ENCODE measurements around the gene LDHB.

The LDHB gene

DNA sequence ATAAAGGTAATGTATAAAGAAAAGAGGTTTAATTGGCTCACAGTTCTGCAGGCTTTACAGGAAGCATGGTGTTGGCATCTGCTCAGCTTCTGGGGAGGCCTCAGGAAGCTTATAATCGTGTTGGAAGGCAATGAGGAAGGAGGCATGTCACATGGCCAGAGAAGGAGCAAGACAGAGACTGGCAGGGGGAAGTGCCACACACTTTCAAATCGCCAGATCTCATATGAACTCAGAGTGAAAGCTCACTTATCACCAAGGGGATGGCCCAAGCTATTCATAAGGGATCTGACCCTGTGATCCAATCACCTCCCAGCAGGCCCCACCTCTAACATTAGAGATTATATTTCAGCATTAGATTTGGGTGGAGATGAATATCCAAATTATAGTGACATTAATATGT, 26.3 kb downstream of the LDHB start:
- H3K4me3 ChIP-seq (ENCODE audit: low read depth, low read length) = no peak overlapping the region
- TF ChIP-seq, protein P1, sequence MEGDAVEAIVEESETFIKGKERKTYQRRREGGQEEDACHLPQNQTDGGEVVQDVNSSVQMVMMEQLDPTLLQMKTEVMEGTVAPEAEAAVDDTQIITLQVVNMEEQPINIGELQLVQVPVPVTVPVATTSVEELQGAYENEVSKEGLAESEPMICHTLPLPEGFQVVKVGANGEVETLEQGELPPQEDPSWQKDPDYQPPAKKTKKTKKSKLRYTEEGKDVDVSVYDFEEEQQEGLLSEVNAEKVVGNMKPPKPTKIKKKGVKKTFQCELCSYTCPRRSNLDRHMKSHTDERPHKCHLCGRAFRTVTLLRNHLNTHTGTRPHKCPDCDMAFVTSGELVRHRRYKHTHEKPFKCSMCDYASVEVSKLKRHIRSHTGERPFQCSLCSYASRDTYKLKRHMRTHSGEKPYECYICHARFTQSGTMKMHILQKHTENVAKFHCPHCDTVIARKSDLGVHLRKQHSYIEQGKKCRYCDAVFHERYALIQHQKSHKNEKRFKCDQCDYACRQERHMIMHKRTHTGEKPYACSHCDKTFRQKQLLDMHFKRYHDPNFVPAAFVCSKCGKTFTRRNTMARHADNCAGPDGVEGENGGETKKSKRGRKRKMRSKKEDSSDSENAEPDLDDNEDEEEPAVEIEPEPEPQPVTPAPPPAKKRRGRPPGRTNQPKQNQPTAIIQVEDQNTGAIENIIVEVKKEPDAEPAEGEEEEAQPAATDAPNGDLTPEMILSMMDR (IDR thresholded peaks at IDR 0.05; ENCODE audit: low read depth, low read length) = no peak

DNA sequence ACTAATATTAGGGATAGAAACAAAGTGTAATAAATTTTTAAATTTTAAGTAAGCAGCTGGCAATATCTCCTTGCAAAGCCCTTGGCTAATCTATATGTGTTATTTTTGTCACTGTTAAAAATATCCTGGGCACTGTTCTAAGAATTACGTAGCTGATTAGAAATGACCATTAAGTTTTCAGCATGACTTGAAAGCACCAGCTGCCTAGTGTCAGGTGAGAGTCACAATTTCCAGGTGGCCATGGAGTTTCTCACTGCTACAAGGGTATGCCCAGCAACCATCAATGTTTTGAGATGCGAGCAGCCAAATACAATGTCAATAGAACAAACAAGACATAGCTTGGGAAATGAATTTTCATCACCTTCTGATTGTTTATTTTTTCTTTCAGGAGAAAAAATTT, 29.7 kb downstream of the LDHB start:
- no peak overlapping the region for H3K4me3 ChIP-seq (ENCODE audit: low read depth, low read length)
- TF ChIP-seq, protein P1 (IDR thresholded peaks at IDR 0.05; ENCODE audit: low read depth, low read length) = no peak

DNA sequence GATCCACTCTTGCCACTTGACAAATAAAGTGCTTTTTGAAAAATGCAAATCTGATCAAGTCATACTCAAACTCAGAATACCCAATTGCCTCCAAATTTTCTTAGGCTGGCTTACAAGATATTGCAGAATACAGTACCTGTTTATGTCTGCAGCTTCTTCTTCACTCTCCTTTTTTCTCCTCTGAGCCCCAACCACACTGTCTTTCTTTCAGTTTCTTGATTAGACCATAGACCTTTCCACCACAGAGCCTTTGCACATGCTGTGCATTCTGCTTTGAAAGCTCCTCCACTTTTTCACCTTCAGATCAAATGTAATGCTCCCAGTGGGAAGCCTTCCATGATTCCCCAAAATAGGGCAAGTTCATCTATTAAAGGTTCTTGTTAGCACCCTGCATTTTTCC, 39.1 kb downstream of the LDHB start:
- H3K4me3 ChIP-seq (ENCODE audit: low read depth, low read length) = no peak overlapping the region
- TF ChIP-seq, protein P1 (IDR thresholded peaks at IDR 0.05; ENCODE audit: low read depth, low read length) = no peak

DNA sequence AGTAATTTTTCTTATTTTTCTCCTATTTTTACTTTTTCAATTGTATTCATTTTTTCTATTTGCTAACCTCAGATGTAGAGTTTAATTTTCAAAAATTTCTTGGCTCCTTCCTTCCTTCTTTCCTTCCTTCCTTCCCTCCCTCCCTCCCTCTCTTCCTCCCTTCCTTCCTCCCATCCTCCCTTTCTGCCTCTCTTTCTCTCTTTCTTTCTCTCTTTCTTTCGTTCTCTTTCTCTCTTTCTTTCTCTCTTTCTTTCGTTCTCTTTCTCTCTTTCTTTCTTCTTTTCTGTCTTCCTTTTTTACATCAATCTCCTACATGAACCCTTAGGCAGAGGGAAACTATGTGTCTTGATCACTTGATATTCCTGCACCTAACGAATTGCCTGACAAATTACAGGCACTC, 40.6 kb downstream of the LDHB start:
- H3K4me3 ChIP-seq (ENCODE audit: low read depth, low read length) = no peak overlapping the region
- TF ChIP-seq, protein P1 (IDR thresholded peaks at IDR 0.05; ENCODE audit: low read depth, low read length) = no peak

DNA sequence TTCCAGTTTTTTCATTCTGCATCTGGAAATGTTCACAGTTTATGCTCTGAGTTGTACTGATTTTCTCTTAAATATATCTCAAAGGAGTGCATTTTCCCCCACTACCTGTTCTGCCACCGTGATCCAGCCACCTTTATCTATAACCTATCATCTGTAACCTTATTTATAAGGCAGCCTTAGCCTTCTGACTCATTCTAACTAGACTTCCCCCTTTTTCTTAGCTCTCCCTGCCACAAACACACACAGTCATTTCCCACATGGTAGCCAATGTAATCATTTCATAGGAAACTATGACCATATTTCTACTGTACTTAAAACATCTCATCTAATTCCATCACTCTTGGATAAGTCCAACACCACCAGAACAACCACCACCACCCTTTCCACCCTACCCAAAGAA, 42.2 kb downstream of the LDHB start:
- no peak overlapping the region for H3K4me3 ChIP-seq (ENCODE audit: low read depth, low read length)
- TF ChIP-seq, protein P1 (IDR thresholded peaks at IDR 0.05; ENCODE audit: low read depth, low read length) = no peak

DNA sequence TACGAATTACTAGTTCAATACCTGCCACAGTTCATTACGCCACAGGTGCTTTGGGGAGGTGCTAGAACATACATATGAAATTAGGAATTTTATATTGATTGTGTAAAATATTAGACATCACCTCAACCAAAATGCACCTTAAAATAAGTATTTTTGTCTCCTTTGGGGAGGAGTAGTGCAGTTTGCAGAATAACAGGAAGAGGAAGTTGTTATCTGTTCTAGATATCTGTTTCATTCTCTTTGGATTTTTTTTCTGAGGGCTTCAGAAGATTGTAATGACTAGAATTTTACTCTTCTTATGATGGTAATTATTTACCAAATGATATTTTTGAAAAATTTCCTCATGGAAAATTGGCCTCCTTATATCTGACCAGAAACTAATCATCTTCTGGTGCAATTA, 43.1 kb downstream of the LDHB start:
- TF ChIP-seq, protein P1 (IDR thresholded peaks at IDR 0.05; ENCODE audit: low read depth, low read length) = no peak
- no peak overlapping the region for H3K4me3 ChIP-seq (ENCODE audit: low read depth, low read length)

DNA sequence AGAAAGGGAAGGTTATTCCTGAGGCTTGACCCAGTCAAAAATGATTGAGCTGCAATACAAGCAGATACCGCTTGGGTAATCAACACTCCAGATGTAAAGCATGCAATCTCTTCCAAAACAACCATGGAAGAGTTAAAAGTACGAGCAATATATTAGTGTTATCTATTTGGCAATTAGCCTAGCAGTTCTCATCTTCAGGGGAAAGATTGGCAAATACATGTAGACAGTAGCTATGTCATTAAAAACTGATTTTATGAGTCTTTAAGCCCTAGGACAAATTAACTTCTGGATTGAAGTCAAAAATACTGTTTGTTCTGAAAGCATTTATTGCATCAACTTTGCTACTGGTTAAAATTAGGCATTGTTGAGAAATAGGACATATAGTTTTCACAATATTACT, 43.7 kb downstream of the LDHB start:
- H3K4me3 ChIP-seq (ENCODE audit: low read depth, low read length) = no peak overlapping the region
- TF ChIP-seq, protein P1 (IDR thresholded peaks at IDR 0.05; ENCODE audit: low read depth, low read length) = no peak

Measured in WI38 (cell line).